WTC11 (cell line): ENCODE results near the gene MMP24OS. TPM values are rescaled to one million over a fixed set of nuclear protein-coding genes. Genes with fewer than 3 reads are reported as not detected.

Experiments used
- ATAC-seq: fragments of 200-7000 bp; cut with Tn5 transposase; 2 replicates; pipeline ENCODE4 v1.10.0; 2021; ENCODE audit warnings: mild to moderate bottlenecking, moderate library complexity
- CTCF ChIA-PET: fragments of 300-600 bp; sonication (Branson Sonifier 250); formaldehyde crosslinking; loops from one replicate; lab custom pipeline; 2021; ENCODE audit warnings: antibody characterized with exemption; lab: Charles Lee
- POLR2A ChIA-PET: fragments of 350-600 bp; sonication (Branson Sonifier 250); formaldehyde crosslinking; loops from one replicate; lab custom pipeline; 2021; ENCODE audit warnings: antibody characterized with exemption; lab: Charles Lee
- DNase-seq: peaks from one replicate; pipeline ENCODE4 v3.0.0; 2021; ENCODE audit warnings: low spot score
- H3K27ac Mint-ChIP-seq: 2 replicates; pipeline ENCODE4 v1.8.0; 2021; ENCODE audit warnings: mixed read lengths
- H3K27me3 Mint-ChIP-seq: 2 replicates; pipeline ENCODE4 v1.8.0; 2021; ENCODE audit warnings: low read depth, mild to moderate bottlenecking, moderate library complexity, mixed read lengths
- H3K36me3 Mint-ChIP-seq: 2 replicates; pipeline ENCODE4 v1.8.0; 2021; ENCODE audit warnings: mixed read lengths
- H3K4me1 Mint-ChIP-seq: 2 replicates; pipeline ENCODE4 v1.8.0; 2022; ENCODE audit warnings: mixed read lengths
- H3K4me3 Mint-ChIP-seq: 2 replicates; pipeline ENCODE4 v1.8.0; 2021; ENCODE audit warnings: mild to moderate bottlenecking, moderate library complexity, mixed read lengths
- H3K9me3 Mint-ChIP-seq: 2 replicates; pipeline ENCODE4 v1.8.0; 2021; ENCODE audit warnings: mixed read lengths
- AR ChIP-seq: fragments of 250-450 bp; sonication (Bioruptor Pico); IDR thresholded peaks from 2 replicates; pipeline ENCODE4 v1.9.0; 2021; ENCODE audit warnings: mild to moderate bottlenecking
- ARID4B ChIP-seq: sonication (generic); formaldehyde crosslinking; IDR thresholded peaks from 2 replicates; pipeline ENCODE4 v1.8.0; 2023; ENCODE audit warnings: missing genetic modification reagents, mild to moderate bottlenecking, borderline replicate concordance
- E2F1 ChIP-seq: sonication (generic); formaldehyde crosslinking; IDR thresholded peaks from 2 replicates; pipeline ENCODE4 v1.8.0; 2022; ENCODE audit warnings: mild to moderate bottlenecking, missing genetic modification reagents
- GABPB1 ChIP-seq: sonication (generic); formaldehyde crosslinking; IDR thresholded peaks from 2 replicates; pipeline ENCODE4 v1.8.1; 2023; ENCODE audit warnings: mild to moderate bottlenecking, missing genetic modification reagents
- MYBL2 ChIP-seq: sonication (generic); formaldehyde crosslinking; IDR thresholded peaks from 2 replicates; pipeline ENCODE4 v1.8.1; 2023; ENCODE audit warnings: mild to moderate bottlenecking, moderate library complexity, missing genetic modification reagents
- NR3C1 ChIP-seq: sonication (generic); formaldehyde crosslinking; conservative IDR thresholded peaks from 2 replicates; pipeline ENCODE4 v1.8.1; 2023; ENCODE audit warnings: low read depth, mild to moderate bottlenecking, missing genetic modification reagents
- RORB ChIP-seq: fragments of 250-450 bp; sonication (Bioruptor Pico); IDR thresholded peaks from 2 replicates; pipeline ENCODE4 v1.9.0; 2021; ENCODE audit warnings: mild to moderate bottlenecking
- SMAD4 ChIP-seq: sonication (generic); formaldehyde crosslinking; IDR thresholded peaks from 2 replicates; pipeline ENCODE4 v1.8.0; 2022; ENCODE audit warnings: mild to moderate bottlenecking, missing genetic modification reagents
- TEAD1 ChIP-seq: sonication (generic); formaldehyde crosslinking; IDR thresholded peaks from 2 replicates; pipeline ENCODE4 v1.8.0; 2022; ENCODE audit warnings: mild to moderate bottlenecking, missing genetic modification reagents
- ZMAT4 ChIP-seq: fragments of 250-450 bp; sonication (Bioruptor Pico); IDR thresholded peaks from 2 replicates; pipeline ENCODE4 v1.9.0; 2021; ENCODE audit warnings: mild to moderate bottlenecking
- ZNF121 ChIP-seq: sonication (generic); formaldehyde crosslinking; IDR thresholded peaks from 2 replicates; pipeline ENCODE4 v1.8.0; 2023; ENCODE audit warnings: missing genetic modification reagents
- ZNF263 ChIP-seq: sonication (generic); formaldehyde crosslinking; IDR thresholded peaks from 2 replicates; pipeline ENCODE4 v1.8.1; 2022; ENCODE audit warnings: low read depth, mild to moderate bottlenecking, moderate library complexity, missing genetic modification reagents
- ZNF425 ChIP-seq: fragments of 250-450 bp; sonication (Bioruptor Pico); conservative IDR thresholded peaks from 2 replicates; pipeline ENCODE4 v1.9.0; 2021; ENCODE audit warnings: mild to moderate bottlenecking
- ZSCAN18 ChIP-seq: fragments of 250-450 bp; sonication (Bioruptor Pico); IDR thresholded peaks from 2 replicates; pipeline ENCODE4 v2.1.2; 2022; ENCODE audit warnings: mild to moderate bottlenecking, moderate library complexity
- total RNA-seq: library from RNA; stranded (reverse); gene quantifications from 3 replicates; pipeline ENCODE4 v1.2.3, GENCODE V29; 2021

The MMP24OS gene
- total RNA-seq, 1 experiment from 2014 or later: 50.6 TPM

- no peak for TF ChIP-seq ARID4B (CRISPR knock-in tag)
- TF ChIP-seq AR (CRISPR knock-in tag): no peak
- no peak for TF ChIP-seq SMAD4 (CRISPR knock-in tag)
- no peak for TF ChIP-seq E2F1
Measured at GRCh38 chr20:35299780-35300179, 21.9 kb upstream of the MMP24OS start (continued).

- ChIA-PET POLR2A (no interaction called here), CTCF (interaction anchor here (0.6 to 4.6 kb wide), 3 partner anchors 12 to 129 kb away, joined by 3 to 25 read pairs (median 4); no protein-coding TSS in a partner anchor)
- Mint-ChIP-seq H3K36me3 (no peaks in the 10 kb centered on the region), H3K4me1 (peaks cover 5% of the 10 kb centered on the region; the same call in 1 of the 2 replicates), H3K4me3 (no peak overlapping the region), H3K27me3 (peaks cover 4% of the 10 kb centered on the region), H3K27ac (no peak overlapping the region), H3K9me3 (no peaks in the 10 kb centered on the region)
- DNase-seq (no peak), ATAC-seq (no peak)
- TF ChIP-seq ZMAT4 (CRISPR knock-in tag) (no peak), GABPB1 (no peak), ZNF121 (CRISPR knock-in tag) (no peak), TEAD1 (CRISPR knock-in tag) (no peak), RORB (no peak), MYBL2 (CRISPR knock-in tag) (no peak), ZNF263 (CRISPR knock-in tag) (no peak), ZSCAN18 (no peak), NR3C1 (CRISPR knock-in tag) (no peak), ZNF425 (CRISPR knock-in tag) (no peak)
Measured at GRCh38 chr20:35298264-35298663, 20.3 kb upstream of the MMP24OS start.
